Calu3 (cell line): Measurements from ENCODE around the gene COMMD3. TPM values are rescaled to one million over a fixed set of nuclear protein-coding genes. Genes with fewer than 3 reads are reported as not detected.

Experiments
- BruUV-seq: library from RNA; stranded (reverse); fragments of 400-500 nt; replicated peaks from 2 replicates; lab custom pipeline; 2021; lab: Mats Ljungman, UMichigan
- CTCF ChIA-PET: fragments of 300-600 bp; sonication (Branson Sonifier 250); formaldehyde crosslinking; loops from one replicate; lab custom pipeline; 2022; ENCODE audit warnings: antibody characterized with exemption; lab: Charles Lee
- DNase-seq: peaks from one replicate; pipeline ENCODE4 v3.0.0; 2022
- H3K27ac Mint-ChIP-seq: one replicate; pipeline ENCODE4 v1.8.0; 2022; ENCODE audit warnings: mixed read lengths; ENCODE audit not compliant: unreplicated experiment
- H3K27me3 Mint-ChIP-seq: one replicate; pipeline ENCODE4 v1.8.0; 2022; ENCODE audit warnings: mixed read lengths; ENCODE audit not compliant: unreplicated experiment
- H3K36me3 Mint-ChIP-seq: one replicate; pipeline ENCODE4 v1.8.0; 2022; ENCODE audit warnings: mild to moderate bottlenecking, moderate library complexity, mixed read lengths; ENCODE audit not compliant: insufficient read depth, unreplicated experiment
- H3K4me1 Mint-ChIP-seq: one replicate; pipeline ENCODE4 v1.8.0; 2022; ENCODE audit warnings: mild to moderate bottlenecking, low read depth, mixed read lengths; ENCODE audit not compliant: unreplicated experiment
- H3K4me3 Mint-ChIP-seq: one replicate; pipeline ENCODE4 v1.8.0; 2022; ENCODE audit warnings: mild to moderate bottlenecking, low read depth, moderate library complexity, mixed read lengths; ENCODE audit not compliant: unreplicated experiment
- H3K9me3 Mint-ChIP-seq: one replicate; pipeline ENCODE4 v1.8.0; 2022; ENCODE audit warnings: low read depth, mixed read lengths; ENCODE audit not compliant: unreplicated experiment
- intact Hi-C: fragments of 100-400 bp; cut with micrococcal nuclease; formaldehyde crosslinking; loops from one replicate; pipeline ENCODE4 v1.10.0; 2022; ENCODE audit not compliant: unreplicated experiment
- total RNA-seq: library from RNA; stranded (reverse); gene quantifications from 2 replicates; pipeline ENCODE4 v1.2.3, GENCODE V29; 2022
- TF ChIP-seq, protein P1 (sequence below): fragments of 200-600 bp; IDR thresholded peaks from one replicate; pipeline ENCODE4 v1.8.0; 2022; ENCODE audit warnings: antibody characterized with exemption; ENCODE audit not compliant: unreplicated experiment

COMMD3 gene
- total RNA-seq, 1 experiment from 2014 or later = 39.5 TPM

DNA sequence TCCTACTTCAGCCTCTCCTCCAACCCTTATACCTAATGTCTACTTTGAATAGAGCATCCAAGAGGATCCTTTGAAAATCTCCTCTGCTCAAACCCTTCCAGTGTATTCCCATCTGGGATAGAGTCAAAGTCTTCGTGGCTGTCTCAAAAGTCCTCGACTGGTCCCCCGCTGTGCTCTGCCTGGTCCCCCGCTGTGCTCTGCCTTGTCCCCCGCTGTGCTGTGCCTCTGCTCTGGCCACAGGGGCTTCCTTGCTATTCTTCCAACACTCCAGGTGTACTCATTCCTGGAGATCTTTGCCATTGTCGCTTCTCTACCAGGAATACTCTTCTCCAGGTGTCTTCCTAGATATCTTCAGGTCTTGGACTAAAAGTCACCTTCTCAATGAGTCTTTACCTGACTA is 36.1 kb upstream of the COMMD3 start:
- BruUV-seq = no TSS peak
- TF ChIP-seq, protein P1, sequence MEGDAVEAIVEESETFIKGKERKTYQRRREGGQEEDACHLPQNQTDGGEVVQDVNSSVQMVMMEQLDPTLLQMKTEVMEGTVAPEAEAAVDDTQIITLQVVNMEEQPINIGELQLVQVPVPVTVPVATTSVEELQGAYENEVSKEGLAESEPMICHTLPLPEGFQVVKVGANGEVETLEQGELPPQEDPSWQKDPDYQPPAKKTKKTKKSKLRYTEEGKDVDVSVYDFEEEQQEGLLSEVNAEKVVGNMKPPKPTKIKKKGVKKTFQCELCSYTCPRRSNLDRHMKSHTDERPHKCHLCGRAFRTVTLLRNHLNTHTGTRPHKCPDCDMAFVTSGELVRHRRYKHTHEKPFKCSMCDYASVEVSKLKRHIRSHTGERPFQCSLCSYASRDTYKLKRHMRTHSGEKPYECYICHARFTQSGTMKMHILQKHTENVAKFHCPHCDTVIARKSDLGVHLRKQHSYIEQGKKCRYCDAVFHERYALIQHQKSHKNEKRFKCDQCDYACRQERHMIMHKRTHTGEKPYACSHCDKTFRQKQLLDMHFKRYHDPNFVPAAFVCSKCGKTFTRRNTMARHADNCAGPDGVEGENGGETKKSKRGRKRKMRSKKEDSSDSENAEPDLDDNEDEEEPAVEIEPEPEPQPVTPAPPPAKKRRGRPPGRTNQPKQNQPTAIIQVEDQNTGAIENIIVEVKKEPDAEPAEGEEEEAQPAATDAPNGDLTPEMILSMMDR = no peak
- no peak overlapping the region for H3K27ac Mint-ChIP-seq
- intact Hi-C loops = no loop called here
- H3K4me3 Mint-ChIP-seq = no peak overlapping the region
- H3K9me3 Mint-ChIP-seq = no peaks in the 10 kb centered on the region
- H3K36me3 Mint-ChIP-seq = peaks cover 9% of the 10 kb centered on the region
- no peaks in the 10 kb centered on the region for H3K4me1 Mint-ChIP-seq
- no peak for DNase-seq
- CTCF ChIA-PET = no interaction called here
- peaks cover 19% of the 10 kb centered on the region for H3K27me3 Mint-ChIP-seq

DNA sequence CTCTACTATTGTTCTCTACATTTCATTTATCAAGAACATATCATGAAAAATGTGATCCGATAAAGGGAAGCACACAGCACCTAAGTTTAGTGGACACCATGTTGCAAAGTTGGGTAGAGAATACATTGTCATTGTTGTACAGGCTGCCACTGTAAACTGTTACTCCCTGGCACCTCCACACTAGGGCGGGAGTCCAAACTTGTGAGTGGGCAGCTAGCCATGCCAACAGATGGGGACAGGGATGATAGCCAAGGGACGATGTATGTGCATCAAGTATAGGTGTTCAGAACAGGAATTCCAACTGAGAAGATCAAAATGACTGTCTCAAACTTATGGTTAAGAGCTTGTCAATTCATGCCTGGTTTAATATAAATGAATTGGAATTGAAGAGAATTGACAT is 31.1 kb upstream of the COMMD3 start:
- H3K27ac Mint-ChIP-seq = no peak overlapping the region
- H3K27me3 Mint-ChIP-seq = peaks cover 6% of the 10 kb centered on the region
- TF ChIP-seq, protein P1 = no peak
- intact Hi-C loops = no loop called here
- no peaks in the 10 kb centered on the region for H3K9me3 Mint-ChIP-seq
- no TSS peak for BruUV-seq
- no peak for DNase-seq
- no peak overlapping the region for H3K4me3 Mint-ChIP-seq
- H3K36me3 Mint-ChIP-seq = no peaks in the 10 kb centered on the region
- H3K4me1 Mint-ChIP-seq = no peaks in the 10 kb centered on the region
- CTCF ChIA-PET = interaction anchor here (0.7 kb wide), 1 partner anchor 879 kb away, joined by 5 read pairs; no protein-coding TSS in a partner anchor

DNA sequence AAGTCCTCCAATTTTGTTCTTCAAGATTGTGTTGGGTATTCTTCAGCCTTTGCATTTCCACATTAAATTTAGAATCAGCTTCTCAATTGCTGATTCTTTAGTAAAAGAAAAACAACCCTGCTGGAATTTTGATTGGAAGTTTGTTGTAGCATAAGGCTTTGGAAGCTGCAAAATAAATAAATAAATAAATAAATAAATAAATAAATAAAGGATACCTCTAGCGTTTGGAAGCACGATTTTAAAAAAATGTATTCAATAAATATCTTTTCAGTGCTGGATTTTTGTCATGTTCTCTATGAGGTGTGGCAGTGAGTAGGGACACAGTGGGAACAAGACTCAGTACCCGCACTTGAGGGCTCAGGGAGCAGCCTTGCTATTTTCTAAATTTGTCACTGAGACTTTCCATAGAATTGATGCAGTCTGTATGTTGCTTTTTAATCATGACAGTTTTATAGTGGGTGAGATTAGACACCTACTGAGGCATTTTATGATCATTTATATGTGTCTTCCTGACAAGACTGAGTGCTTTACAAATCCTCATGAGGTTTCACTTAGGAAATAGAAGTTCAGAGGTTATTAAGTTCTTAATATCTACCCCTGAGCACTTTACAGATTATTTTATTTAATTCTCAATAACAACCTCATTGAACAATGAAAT is 22.3 kb upstream of the COMMD3 start:
- intact Hi-C loops = no loop called here
- Mint-ChIP-seq H3K9me3 (no peaks in the 10 kb centered on the region), H3K27ac (no peak overlapping the region), H3K36me3 (no peaks in the 10 kb centered on the region), H3K4me3 (no peak overlapping the region), H3K27me3 (no peaks in the 10 kb centered on the region), H3K4me1 (no peaks in the 10 kb centered on the region)
- DNase-seq = no peak
- CTCF ChIA-PET = interaction anchor here (0.7 kb wide), 1 partner anchor 900 kb away, joined by 3 read pairs; no protein-coding TSS in a partner anchor
- TF ChIP-seq, protein P1 = no peak
- no TSS peak for BruUV-seq

DNA sequence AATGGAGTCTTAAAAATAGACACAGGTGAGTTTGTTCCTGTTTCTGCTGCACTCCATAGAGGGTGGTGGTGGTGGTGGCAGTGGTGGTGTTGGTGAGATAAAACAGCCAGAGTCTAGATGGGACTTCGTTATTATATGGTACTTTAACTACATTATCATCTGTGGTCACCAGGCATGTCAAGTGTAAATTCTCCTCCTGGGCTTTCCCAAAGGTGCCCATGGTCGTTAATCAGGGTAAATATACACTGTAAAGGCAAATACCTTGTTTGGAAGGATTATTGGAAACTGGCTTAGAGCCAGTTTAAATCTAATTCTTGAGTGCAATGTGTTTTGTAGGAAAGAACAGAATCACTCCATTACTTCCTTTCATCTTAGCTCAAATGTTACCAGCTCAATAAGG is 21.5 kb upstream of the COMMD3 start:
- intact Hi-C loops = no loop called here
- TF ChIP-seq, protein P1 = no peak
- Mint-ChIP-seq H3K36me3 (no peaks in the 10 kb centered on the region), H3K9me3 (no peaks in the 10 kb centered on the region), H3K4me3 (no peak overlapping the region), H3K4me1 (no peaks in the 10 kb centered on the region), H3K27ac (no peak overlapping the region), H3K27me3 (no peaks in the 10 kb centered on the region)
- CTCF ChIA-PET = interaction anchor here (0.6 kb wide), 2 partner anchors 14 to 250 kb away, joined by 5 read pairs; no protein-coding TSS in a partner anchor
- DNase-seq = no peak
- BruUV-seq = no TSS peak
